PFSK-1 (cell line): ENCODE measurements around the gene TTLL5.

Experiments
- POLR2AphosphoS5 ChIP-seq: IDR thresholded peaks from 2 replicates; pipeline ENCODE4 v1.6.1; 2012; ENCODE audit warnings: low read depth, mild to moderate bottlenecking, control low read depth, low read length, moderate library complexity
- REST ChIP-seq, 2 experiments: IDR thresholded peaks; 2 replicates each; pipeline versions ENCODE4 v1.6.1 to v1.8.0; 2011 to 2012; ENCODE audit warnings: low read depth in 2 of 2, low read length in 2 of 2, control low read depth in 1 of 2, inconsistent platforms in 1 of 2, mild to moderate bottlenecking in 1 of 2, moderate library complexity in 1 of 2; ENCODE audit not compliant: insufficient read depth in 1 of 2
- SIN3A ChIP-seq: IDR thresholded peaks from 2 replicates; pipeline ENCODE4 v1.6.1; 2012; ENCODE audit warnings: mild to moderate bottlenecking, low read length, moderate library complexity, borderline replicate concordance; ENCODE audit not compliant: insufficient read depth
- TAF1 ChIP-seq: IDR thresholded peaks from 2 replicates; pipeline ENCODE4 v1.6.1; 2012; ENCODE audit warnings: low read length, control low read depth, borderline replicate concordance; ENCODE audit not compliant: insufficient read depth

- TF ChIP-seq POLR2AphosphoS5: no peak
- TF ChIP-seq TAF1: no peak
- TF ChIP-seq REST (IDR thresholded peaks at IDR 0.05; ENCODE audit: insufficient read depth in 1 of 2, low read depth in 2 of 2, low read length in 2 of 2): no peak
- TF ChIP-seq SIN3A: no peak
Observed at GRCh38 chr14:75831455-75831854, 170.4 kb downstream of the TTLL5 start.
